Occipital lobe (tissue), 3 donors: ENCODE measurements around the gene OGT. TPM values are rescaled to one million over a fixed set of nuclear protein-coding genes. Genes with fewer than 3 reads are reported as not detected.
A peak's percentile ranks its signal among the peaks of the same experiment; 100 is the strongest.

Experiments used
- DNase-seq: peaks from one replicate; lab custom pipeline; 2025; lab: John Stamatoyannopoulos, UW
- small RNA-seq: library from RNA; depleted of rRNA; stranded (forward); fragments of <200 nt; gene quantifications from one replicate; pipeline ENCODE3, GENCODE V24; 2014
- total RNA-seq: library from RNA; depleted of rRNA; stranded (reverse); fragments of >200 nt; gene quantifications from one replicate; pipeline ENCODE4 v1.2.3, GENCODE V29; 2014

Gene OGT
- total RNA-seq, 1 donor from 2014 or later, result 248 TPM

DNA sequence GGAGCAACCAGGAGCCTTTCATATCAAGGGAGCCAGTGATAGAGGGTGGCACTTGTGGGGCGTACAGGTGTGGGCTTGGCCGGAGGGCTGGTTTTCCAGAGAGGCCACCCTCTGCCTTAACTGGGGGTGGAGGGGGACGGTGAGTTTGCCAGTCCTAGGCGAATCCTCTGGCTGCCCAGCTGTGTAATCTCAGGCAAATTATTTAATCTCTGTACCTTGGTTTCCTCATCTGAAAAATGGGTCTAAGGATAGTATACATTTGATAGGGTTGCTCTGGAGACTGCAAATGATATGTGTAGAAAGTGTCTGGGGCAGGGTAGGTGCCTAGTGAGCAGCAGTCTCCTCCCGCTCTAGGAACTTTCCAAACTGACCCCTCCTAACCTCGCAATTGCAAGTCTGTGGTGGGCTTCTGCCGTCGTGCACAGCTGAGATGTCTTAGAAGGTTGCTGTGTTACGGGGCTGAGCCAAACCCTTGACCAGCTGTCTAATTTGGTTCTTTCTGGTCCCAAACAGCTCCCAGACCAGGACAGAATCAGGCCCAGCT is 89.2 kb downstream of the OGT start:
- no peak for DNase-seq

DNA sequence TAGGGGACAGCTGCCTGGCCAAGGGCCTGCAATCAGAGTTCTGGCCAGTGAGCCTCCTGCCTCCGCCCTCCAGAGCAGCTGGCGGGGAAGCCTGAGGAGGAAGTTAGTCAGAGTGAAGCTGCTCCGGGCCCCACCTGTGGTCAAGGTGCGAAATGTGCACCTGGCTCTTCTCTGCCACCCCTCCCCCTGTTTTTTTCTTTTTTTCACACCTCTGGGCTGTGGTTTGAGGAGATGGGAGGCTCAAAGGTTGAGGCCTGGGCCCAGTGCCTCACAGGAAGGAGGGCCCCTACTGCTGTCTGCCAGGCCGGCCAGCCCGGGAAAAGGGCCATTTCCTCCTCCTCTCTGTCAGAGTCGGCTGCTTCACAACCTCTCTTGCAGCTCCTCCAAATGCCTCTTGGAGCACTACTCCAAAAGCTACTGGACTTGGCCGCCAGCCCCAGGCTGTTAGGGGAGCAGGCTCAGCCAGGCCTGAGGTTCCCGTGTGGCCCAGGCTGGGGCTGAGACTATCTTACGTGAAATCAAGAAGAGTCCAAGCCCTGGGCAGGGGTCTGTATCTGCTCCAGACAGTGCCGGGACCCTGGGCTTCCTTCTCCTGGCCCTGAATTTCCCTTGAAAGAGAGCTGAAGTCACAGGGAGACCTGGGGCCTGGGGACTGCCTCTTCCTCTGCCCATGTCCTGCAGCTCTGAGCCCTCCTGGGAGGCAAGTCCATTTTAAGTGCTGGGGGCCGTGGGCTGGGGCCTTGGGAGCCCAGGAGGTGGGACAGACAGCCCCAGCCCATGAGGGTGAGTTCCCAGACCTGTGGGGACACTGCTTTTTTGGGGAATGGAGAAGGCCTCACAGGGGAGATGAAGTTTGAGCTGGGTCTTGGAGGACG is 89.9 kb downstream of the OGT start:
- DNase-seq, result peak; percentile 9

- no peak for DNase-seq
Observed at GRCh38 chrX:71623714-71624113, 90.8 kb downstream of the OGT start.

GRCh38 chrX:71625471-71625870 is 92.6 kb downstream of the OGT start:
- DNase-seq, result no peak

Small RNAs within 50 kb of the gene (small RNA-seq; reads per million reads assigned to genes)
- gene RF00019, result not detected

Other genes with a start within 250 kb of the OGT start
- gene NONO, start 249.5 kb upstream of the OGT start, total RNA-seq, result 372 TPM
- gene ITGB1BP2, start 231.4 kb upstream of the OGT start, total RNA-seq, result 0.78 TPM
- gene TAF1, start 166.7 kb upstream of the OGT start, total RNA-seq, result 56.9 TPM
- 3.0 TPM for gene GCNA, start 45.3 kb downstream of the OGT start, total RNA-seq
- not detected for gene CXCR3, start 85.4 kb downstream of the OGT start, total RNA-seq
- not detected for gene CXorf49, start 185.2 kb downstream of the OGT start, total RNA-seq
- not detected for gene CXorf49B, start 230.2 kb downstream of the OGT start, total RNA-seq